Neural progenitor cell (in vitro differentiated cells): ENCODE measurements around the gene IQGAP2.

ENCODE experiments used
- CTCF ChIP-seq: fragments of 200-600 bp; sonication (generic); IDR thresholded peaks from 2 replicates; pipeline ENCODE4 v1.5.1; 2017; ENCODE audit warnings: antibody characterized with exemption, mild to moderate bottlenecking
- EZH2phosphoT487 ChIP-seq: fragments of 200-600 bp; sonication (generic); IDR thresholded peaks from 2 replicates; pipeline ENCODE4 v1.6.1; 2017; ENCODE audit warnings: antibody characterized with exemption

GRCh38 chr5:76476474-76477038 lies 73.5 kb downstream of the IQGAP2 start:
- TF ChIP-seq CTCF, result no peak
- no peak for TF ChIP-seq EZH2phosphoT487
